ENCODE measurements around the gene VWDE.

VWDE gene

GRCh38 chr7:12322903-12323300, 80.8 kb downstream of the VWDE start:
- TF ChIP-seq POLR2A (IDR thresholded peaks at IDR 0.05; ENCODE audit: low read depth, low read length) (no peak), POLR2AphosphoS5 (IDR thresholded peaks at IDR 0.05; ENCODE audit: low read depth, low read length) (no peak), TAF1 (IDR thresholded peaks at IDR 0.05; ENCODE audit: borderline replicate concordance, low read depth, low read length) (no peak)
- FAIRE-seq (no peak), DNase-seq (ENCODE audit: insufficient read length) (no peak)

- no peak for DNase-seq (ENCODE audit: insufficient read length)
- FAIRE-seq = peak; percentile 21
- TF ChIP-seq POLR2AphosphoS5 (IDR thresholded peaks at IDR 0.05; ENCODE audit: low read depth, low read length) = no peak
- no peak for TF ChIP-seq POLR2A (IDR thresholded peaks at IDR 0.05; ENCODE audit: low read depth, low read length)
- TF ChIP-seq TAF1 (IDR thresholded peaks at IDR 0.05; ENCODE audit: borderline replicate concordance, low read depth, low read length) = no peak
Observed at GRCh38 chr7:12322284-12322902, 81.3 kb downstream of the VWDE start.

- FAIRE-seq (no peak), DNase-seq (ENCODE audit: insufficient read length) (no peak)
- TF ChIP-seq POLR2AphosphoS5 (IDR thresholded peaks at IDR 0.05; ENCODE audit: low read depth, low read length) = no peak
- no peak for TF ChIP-seq TAF1 (IDR thresholded peaks at IDR 0.05; ENCODE audit: borderline replicate concordance, low read depth, low read length)
- TF ChIP-seq POLR2A (IDR thresholded peaks at IDR 0.05; ENCODE audit: low read depth, low read length) = no peak
Observed at GRCh38 chr7:12320987-12321647, 82.5 kb downstream of the VWDE start.

- FAIRE-seq = no peak
- DNase-seq (ENCODE audit: insufficient read length) = no peak
- TF ChIP-seq POLR2AphosphoS5 (IDR thresholded peaks at IDR 0.05; ENCODE audit: low read depth, low read length) (no peak), POLR2A (IDR thresholded peaks at IDR 0.05; ENCODE audit: low read depth, low read length) (no peak), TAF1 (IDR thresholded peaks at IDR 0.05; ENCODE audit: borderline replicate concordance, low read depth, low read length) (no peak)
Observed at GRCh38 chr7:12320241-12320986, 83.3 kb downstream of the VWDE start.

- FAIRE-seq = no peak
- TF ChIP-seq TAF1 (IDR thresholded peaks at IDR 0.05; ENCODE audit: borderline replicate concordance, low read depth, low read length) (no peak), POLR2A (IDR thresholded peaks at IDR 0.05; ENCODE audit: low read depth, low read length) (no peak), POLR2AphosphoS5 (IDR thresholded peaks at IDR 0.05; ENCODE audit: low read depth, low read length) (no peak)
- no peak for DNase-seq (ENCODE audit: insufficient read length)
Observed at GRCh38 chr7:12317675-12318074, 86.0 kb downstream of the VWDE start.

- TF ChIP-seq POLR2AphosphoS5 (IDR thresholded peaks at IDR 0.05; ENCODE audit: low read depth, low read length) (no peak), POLR2A (IDR thresholded peaks at IDR 0.05; ENCODE audit: low read depth, low read length) (no peak), TAF1 (IDR thresholded peaks at IDR 0.05; ENCODE audit: borderline replicate concordance, low read depth, low read length) (no peak)
- FAIRE-seq = no peak
- no peak for DNase-seq (ENCODE audit: insufficient read length)
Observed at GRCh38 chr7:12316925-12317324, 86.7 kb downstream of the VWDE start.

GRCh38 chr7:12315049-12315448, 88.6 kb downstream of the VWDE start:
- no peak for FAIRE-seq
- TF ChIP-seq POLR2A (IDR thresholded peaks at IDR 0.05; ENCODE audit: low read depth, low read length) (no peak), POLR2AphosphoS5 (IDR thresholded peaks at IDR 0.05; ENCODE audit: low read depth, low read length) (no peak), TAF1 (IDR thresholded peaks at IDR 0.05; ENCODE audit: borderline replicate concordance, low read depth, low read length) (no peak)
- DNase-seq (ENCODE audit: insufficient read length) = no peak

GRCh38 chr7:12314199-12314598, 89.5 kb downstream of the VWDE start:
- DNase-seq (ENCODE audit: insufficient read length) (no peak), FAIRE-seq (no peak)
- TF ChIP-seq POLR2AphosphoS5 (IDR thresholded peaks at IDR 0.05; ENCODE audit: low read depth, low read length) (no peak), POLR2A (IDR thresholded peaks at IDR 0.05; ENCODE audit: low read depth, low read length) (no peak), TAF1 (IDR thresholded peaks at IDR 0.05; ENCODE audit: borderline replicate concordance, low read depth, low read length) (no peak)

- DNase-seq (ENCODE audit: insufficient read length) (no peak), FAIRE-seq (no peak)
- TF ChIP-seq TAF1 (IDR thresholded peaks at IDR 0.05; ENCODE audit: borderline replicate concordance, low read depth, low read length) (no peak), POLR2AphosphoS5 (IDR thresholded peaks at IDR 0.05; ENCODE audit: low read depth, low read length) (no peak), POLR2A (IDR thresholded peaks at IDR 0.05; ENCODE audit: low read depth, low read length) (no peak)
Observed at GRCh38 chr7:12305502-12305901, 98.2 kb downstream of the VWDE start.

GRCh38 chr7:12303495-12303894, 100.2 kb downstream of the VWDE start:
- DNase-seq (ENCODE audit: insufficient read length) = no peak
- no peak for FAIRE-seq
- no peak for TF ChIP-seq POLR2AphosphoS5 (IDR thresholded peaks at IDR 0.05; ENCODE audit: low read depth, low read length)
- no peak for TF ChIP-seq POLR2A (IDR thresholded peaks at IDR 0.05; ENCODE audit: low read depth, low read length)
- TF ChIP-seq TAF1 (IDR thresholded peaks at IDR 0.05; ENCODE audit: borderline replicate concordance, low read depth, low read length) = no peak

GRCh38 chr7:12303062-12303461, 100.6 kb downstream of the VWDE start:
- FAIRE-seq (no peak), DNase-seq (ENCODE audit: insufficient read length) (no peak)
- TF ChIP-seq POLR2AphosphoS5 (IDR thresholded peaks at IDR 0.05; ENCODE audit: low read depth, low read length) (no peak), POLR2A (IDR thresholded peaks at IDR 0.05; ENCODE audit: low read depth, low read length) (no peak), TAF1 (IDR thresholded peaks at IDR 0.05; ENCODE audit: borderline replicate concordance, low read depth, low read length) (no peak)

Data from GM12892 (cell line).